ENCODE results near the gene EP400.

Gene EP400

DNA sequence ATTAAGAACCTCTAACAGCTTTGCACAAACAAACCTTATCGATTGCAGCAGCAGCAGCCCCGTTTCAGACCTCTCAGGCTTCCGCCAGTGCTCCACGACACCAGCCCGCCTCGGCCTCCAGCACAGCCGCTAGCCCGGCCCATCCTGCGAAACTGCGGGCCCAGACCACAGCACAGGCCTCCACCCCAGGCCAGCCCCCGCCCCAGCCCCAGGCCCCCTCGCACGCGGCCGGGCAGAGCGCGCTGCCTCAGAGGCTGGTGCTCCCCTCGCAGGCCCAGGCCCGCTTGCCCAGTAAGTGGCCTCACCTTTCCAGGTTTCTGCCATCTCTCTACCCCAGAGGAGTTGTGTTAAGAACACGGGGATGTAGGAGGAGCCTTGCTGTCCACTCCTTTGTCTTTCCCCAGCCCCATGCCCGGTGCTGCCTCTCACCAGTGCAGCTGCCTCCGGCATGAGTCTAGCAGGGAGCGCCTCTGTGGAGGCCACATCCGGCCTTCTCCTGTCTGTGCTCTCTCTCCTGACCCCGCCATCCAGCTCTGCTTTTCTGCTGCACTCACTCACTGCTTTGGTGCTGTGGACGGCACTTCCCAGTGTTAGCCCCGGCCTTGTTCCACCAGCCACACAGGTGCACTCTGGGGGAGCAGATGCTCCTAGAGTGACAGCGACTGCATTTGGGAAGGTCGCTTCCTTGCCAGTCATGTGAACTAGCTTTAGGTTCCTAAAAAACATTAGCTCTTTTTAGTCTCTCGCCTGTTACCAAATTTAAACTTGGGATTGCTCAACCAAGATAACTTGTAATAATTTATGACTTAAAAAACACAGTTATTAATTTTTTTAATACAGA is 71.5 kb downstream of the EP400 start:
- no peak for DNase-seq (ENCODE audit: insufficient read length, low spot score)
- TF ChIP-seq, protein P1, sequence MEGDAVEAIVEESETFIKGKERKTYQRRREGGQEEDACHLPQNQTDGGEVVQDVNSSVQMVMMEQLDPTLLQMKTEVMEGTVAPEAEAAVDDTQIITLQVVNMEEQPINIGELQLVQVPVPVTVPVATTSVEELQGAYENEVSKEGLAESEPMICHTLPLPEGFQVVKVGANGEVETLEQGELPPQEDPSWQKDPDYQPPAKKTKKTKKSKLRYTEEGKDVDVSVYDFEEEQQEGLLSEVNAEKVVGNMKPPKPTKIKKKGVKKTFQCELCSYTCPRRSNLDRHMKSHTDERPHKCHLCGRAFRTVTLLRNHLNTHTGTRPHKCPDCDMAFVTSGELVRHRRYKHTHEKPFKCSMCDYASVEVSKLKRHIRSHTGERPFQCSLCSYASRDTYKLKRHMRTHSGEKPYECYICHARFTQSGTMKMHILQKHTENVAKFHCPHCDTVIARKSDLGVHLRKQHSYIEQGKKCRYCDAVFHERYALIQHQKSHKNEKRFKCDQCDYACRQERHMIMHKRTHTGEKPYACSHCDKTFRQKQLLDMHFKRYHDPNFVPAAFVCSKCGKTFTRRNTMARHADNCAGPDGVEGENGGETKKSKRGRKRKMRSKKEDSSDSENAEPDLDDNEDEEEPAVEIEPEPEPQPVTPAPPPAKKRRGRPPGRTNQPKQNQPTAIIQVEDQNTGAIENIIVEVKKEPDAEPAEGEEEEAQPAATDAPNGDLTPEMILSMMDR (IDR thresholded peaks at IDR 0.05; ENCODE audit: insufficient read depth, missing control alignments): no peak
- FAIRE-seq: no peak

DNA sequence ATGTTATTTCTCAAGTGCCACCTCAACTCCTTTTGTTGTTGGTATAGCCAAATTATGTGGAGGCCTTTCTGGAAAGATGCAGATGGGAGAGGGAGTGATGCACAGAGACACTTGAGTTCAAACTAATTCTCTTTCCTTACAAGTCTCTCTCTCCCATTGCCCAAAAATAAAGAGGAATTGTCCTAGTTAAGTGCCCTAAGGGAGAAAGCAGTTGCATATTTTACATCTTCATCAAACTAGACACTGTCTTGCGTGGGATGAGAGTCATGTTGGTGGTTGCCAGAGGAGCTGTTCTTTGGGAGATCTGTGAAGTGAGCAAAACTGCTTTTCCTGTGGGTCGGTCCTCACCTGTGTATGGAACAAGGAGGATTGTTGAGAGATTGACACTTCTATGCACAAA is 72.2 kb downstream of the EP400 start:
- FAIRE-seq (no peak), DNase-seq (ENCODE audit: insufficient read length, low spot score) (no peak)
- TF ChIP-seq, protein P1 (IDR thresholded peaks at IDR 0.05; ENCODE audit: insufficient read depth, missing control alignments): no peak

DNA sequence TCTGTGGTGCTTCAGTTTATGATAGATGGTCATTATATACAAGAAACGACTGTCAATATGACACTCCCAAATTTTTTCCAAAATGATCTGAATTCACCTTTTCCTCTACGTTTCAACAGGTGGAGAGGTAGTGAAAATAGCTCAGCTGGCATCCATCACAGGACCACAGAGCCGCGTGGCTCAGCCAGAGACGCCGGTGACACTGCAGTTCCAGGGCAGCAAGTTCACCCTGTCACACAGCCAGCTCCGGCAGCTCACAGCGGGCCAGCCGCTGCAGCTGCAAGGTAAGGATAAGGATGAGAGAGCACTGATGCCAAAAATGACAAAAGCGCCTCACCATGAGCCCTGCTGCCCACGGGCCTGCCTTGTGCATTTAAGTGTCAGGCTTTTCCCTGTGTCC is 73.9 kb downstream of the EP400 start:
- DNase-seq (ENCODE audit: insufficient read length, low spot score): no peak
- FAIRE-seq: no peak
- TF ChIP-seq, protein P1 (IDR thresholded peaks at IDR 0.05; ENCODE audit: insufficient read depth, missing control alignments): no peak

DNA sequence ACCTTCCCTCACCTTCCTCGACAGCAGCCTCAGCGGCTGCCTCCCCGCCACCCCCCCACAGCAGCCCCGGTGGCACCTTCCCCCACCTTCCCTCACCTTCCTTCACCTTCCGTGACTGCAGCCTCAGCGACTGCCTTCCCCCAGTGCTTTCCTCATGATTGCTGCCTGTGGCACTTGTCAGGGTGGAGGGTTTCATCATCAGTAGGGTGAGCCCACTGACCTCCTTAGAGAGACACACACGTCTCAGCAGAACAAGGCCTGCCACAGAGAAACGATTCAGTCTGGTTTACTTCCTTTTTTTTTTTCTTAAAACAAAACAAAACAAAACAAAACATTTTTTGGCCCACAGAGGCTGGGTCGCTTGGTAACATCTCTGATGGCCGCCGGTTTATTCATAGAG is 75.0 kb downstream of the EP400 start:
- TF ChIP-seq, protein P1 (IDR thresholded peaks at IDR 0.05; ENCODE audit: insufficient read depth, missing control alignments): no peak
- DNase-seq (ENCODE audit: insufficient read length, low spot score): no peak
- no peak for FAIRE-seq

DNA sequence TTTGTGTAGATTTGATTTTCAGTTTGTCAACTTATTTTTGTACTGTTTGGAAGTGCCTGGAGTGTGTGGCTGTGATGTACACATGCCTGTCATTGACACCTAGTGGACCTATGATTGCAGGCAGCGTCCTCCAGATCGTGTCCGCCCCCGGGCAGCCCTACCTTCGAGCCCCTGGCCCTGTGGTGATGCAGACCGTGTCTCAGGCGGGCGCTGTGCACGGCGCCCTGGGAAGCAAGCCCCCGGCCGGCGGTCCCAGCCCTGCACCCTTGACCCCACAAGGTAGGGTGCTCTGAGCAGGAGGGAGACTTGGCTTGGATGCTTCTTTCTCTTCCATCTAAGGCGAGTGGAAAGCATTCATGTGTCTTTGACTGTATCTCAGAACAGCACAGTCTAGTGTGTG is 75.8 kb downstream of the EP400 start:
- DNase-seq (ENCODE audit: insufficient read length, low spot score) (no peak), FAIRE-seq (no peak)
- TF ChIP-seq, protein P1 (IDR thresholded peaks at IDR 0.05; ENCODE audit: insufficient read depth, missing control alignments): no peak

DNA sequence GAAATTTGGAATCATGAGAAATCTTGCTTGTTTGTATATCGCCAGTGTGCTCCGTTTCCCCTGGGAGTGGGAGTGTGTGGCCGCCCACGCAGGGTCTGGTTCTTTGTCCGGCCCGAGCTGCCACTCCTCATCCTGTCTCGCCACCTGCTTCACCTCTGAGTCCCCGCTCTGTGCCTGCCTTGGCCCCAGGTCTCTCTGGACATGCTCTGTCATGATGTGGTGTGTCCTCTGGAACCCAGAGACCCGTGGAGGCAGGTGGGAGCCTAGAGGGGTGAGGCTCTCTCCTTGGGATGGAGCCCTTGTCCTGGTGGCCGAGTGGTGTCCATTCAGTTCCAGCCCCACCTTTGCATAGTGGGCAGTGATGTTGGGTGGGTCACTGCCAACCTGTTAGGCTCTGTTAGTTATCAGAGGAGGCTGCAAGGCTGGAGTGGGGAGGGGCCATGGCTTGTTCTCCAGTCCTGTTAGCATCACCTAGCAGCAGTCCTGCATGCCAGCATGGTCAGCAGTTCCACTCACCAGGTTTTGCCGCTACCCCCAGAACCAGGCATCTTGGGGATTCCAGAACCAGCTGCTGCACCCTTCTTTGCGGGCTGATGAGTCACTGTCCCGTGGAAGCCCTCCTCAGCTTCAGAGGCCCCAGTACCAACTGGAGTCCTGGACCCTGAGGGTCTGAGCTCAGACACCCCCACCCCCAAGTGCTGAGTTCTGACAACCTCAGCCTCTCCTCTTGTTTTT is 76.5 kb downstream of the EP400 start:
- DNase-seq (ENCODE audit: insufficient read length, low spot score) (no peak), FAIRE-seq (no peak)
- TF ChIP-seq, protein P1 (IDR thresholded peaks at IDR 0.05; ENCODE audit: insufficient read depth, missing control alignments): no peak
